Hepatocyte (in vitro differentiated cells): Measurements from ENCODE around the gene EHMT2. TPM values are rescaled to one million over a fixed set of nuclear protein-coding genes. Genes with fewer than 3 reads are reported as not detected.

Experiments
- DNase-seq: peaks from one replicate; pipeline ENCODE4 v3.0.0-alpha.2; 2016; ENCODE audit warnings: low spot score
- H2AFZ ChIP-seq: fragments of 200-600 bp; sonication (generic); 2 replicates; pipeline ENCODE4 v1.6.0; 2016; ENCODE audit warnings: antibody characterized with exemption, mild to moderate bottlenecking
- H3K27ac ChIP-seq: fragments of 200-600 bp; sonication (generic); 2 replicates; pipeline ENCODE4 v1.5.1; 2016; ENCODE audit warnings: mild to moderate bottlenecking
- H3K27me3 ChIP-seq: fragments of 200-600 bp; sonication (generic); 2 replicates; pipeline ENCODE4 v1.6.1; 2016
- H3K36me3 ChIP-seq: fragments of 200-600 bp; sonication (generic); replicated peaks from 2 replicates; pipeline ENCODE4 v1.5.1; 2016; ENCODE audit warnings: low read depth; ENCODE audit not compliant: insufficient read depth
- H3K4me1 ChIP-seq: fragments of 200-600 bp; sonication (generic); 2 replicates; pipeline ENCODE4 v1.5.1; 2016; ENCODE audit warnings: mild to moderate bottlenecking, moderate library complexity; ENCODE audit not compliant: insufficient read depth
- H3K4me2 ChIP-seq: fragments of 200-600 bp; sonication (generic); 2 replicates; pipeline ENCODE4 v1.6.0; 2016
- H3K4me3 ChIP-seq: fragments of 200-600 bp; sonication (generic); 2 replicates; pipeline ENCODE4 v1.5.1; 2016; ENCODE audit warnings: mild to moderate bottlenecking
- H3K79me2 ChIP-seq: fragments of 200-600 bp; sonication (generic); 2 replicates; pipeline ENCODE4 v1.6.0; 2017; ENCODE audit warnings: mild to moderate bottlenecking
- H3K9me2 ChIP-seq: fragments of 200-600 bp; sonication (generic); replicated peaks from 2 replicates; pipeline ENCODE4 v1.6.0; 2017; ENCODE audit warnings: mild to moderate bottlenecking; ENCODE audit not compliant: insufficient read depth
- H3K9me3 ChIP-seq: fragments of 200-600 bp; sonication (generic); 2 replicates; pipeline ENCODE4 v1.5.1; 2016; ENCODE audit warnings: low read depth, mild to moderate bottlenecking
- H4K20me1 ChIP-seq: fragments of 200-600 bp; sonication (generic); 2 replicates; pipeline ENCODE4 v1.6.0; 2016; ENCODE audit warnings: mild to moderate bottlenecking; ENCODE audit not compliant: insufficient read depth, poor library complexity, severe bottlenecking
- EZH2 ChIP-seq: fragments of 200-600 bp; sonication (generic); IDR thresholded peaks from 2 replicates; pipeline ENCODE4 v1.6.1; 2016; ENCODE audit warnings: antibody characterized with exemption, mild to moderate bottlenecking, borderline replicate concordance
- EZH2phosphoT487 ChIP-seq: fragments of 200-600 bp; sonication (generic); IDR thresholded peaks from one replicate; pipeline ENCODE4 v1.6.1; 2018; ENCODE audit warnings: antibody characterized with exemption, mild to moderate bottlenecking, low read depth, moderate library complexity; ENCODE audit not compliant: unreplicated experiment, severe bottlenecking
- WGBS: methylation state at CpG from one replicate; pipeline ENCODE4 v1.1.6; 2016; ENCODE audit warnings: low lambda C conversion rate; ENCODE audit errors: missing lambda C conversion rate; 5-methylcytosine and 5-hydroxymethylcytosine counted together
- polyA plus RNA-seq: library from polyadenylated mRNA; unstranded; fragments of >200 nt; fragmentation: Nextera tagmentation; extraction: Ambion mirVana; gene quantifications from 2 replicates; pipeline ENCODE4 v1.2.1, GENCODE V29; 2016
- total RNA-seq: library from RNA; depleted of rRNA; stranded (reverse); fragments of >200 nt; gene quantifications from 2 replicates; pipeline ENCODE4 v1.2.3, GENCODE V29; 2014
- TF ChIP-seq, protein P1 (sequence below): fragments of 200-600 bp; sonication (generic); IDR thresholded peaks from 2 replicates; pipeline ENCODE4 v1.5.1; 2016; ENCODE audit warnings: antibody characterized with exemption, mild to moderate bottlenecking; ENCODE audit not compliant: poor library complexity

Gene EHMT2
- total and polyA plus RNA-seq, 2 experiments from 2014 or later, result 40.0 to 41.9 TPM

GRCh38 chr6:31881136-31881859, 16.2 kb downstream of the EHMT2 start:
- no peak overlapping the region for H3K27ac ChIP-seq
- TF ChIP-seq, protein P1, sequence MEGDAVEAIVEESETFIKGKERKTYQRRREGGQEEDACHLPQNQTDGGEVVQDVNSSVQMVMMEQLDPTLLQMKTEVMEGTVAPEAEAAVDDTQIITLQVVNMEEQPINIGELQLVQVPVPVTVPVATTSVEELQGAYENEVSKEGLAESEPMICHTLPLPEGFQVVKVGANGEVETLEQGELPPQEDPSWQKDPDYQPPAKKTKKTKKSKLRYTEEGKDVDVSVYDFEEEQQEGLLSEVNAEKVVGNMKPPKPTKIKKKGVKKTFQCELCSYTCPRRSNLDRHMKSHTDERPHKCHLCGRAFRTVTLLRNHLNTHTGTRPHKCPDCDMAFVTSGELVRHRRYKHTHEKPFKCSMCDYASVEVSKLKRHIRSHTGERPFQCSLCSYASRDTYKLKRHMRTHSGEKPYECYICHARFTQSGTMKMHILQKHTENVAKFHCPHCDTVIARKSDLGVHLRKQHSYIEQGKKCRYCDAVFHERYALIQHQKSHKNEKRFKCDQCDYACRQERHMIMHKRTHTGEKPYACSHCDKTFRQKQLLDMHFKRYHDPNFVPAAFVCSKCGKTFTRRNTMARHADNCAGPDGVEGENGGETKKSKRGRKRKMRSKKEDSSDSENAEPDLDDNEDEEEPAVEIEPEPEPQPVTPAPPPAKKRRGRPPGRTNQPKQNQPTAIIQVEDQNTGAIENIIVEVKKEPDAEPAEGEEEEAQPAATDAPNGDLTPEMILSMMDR, result no peak
- TF ChIP-seq EZH2 (no peak), EZH2phosphoT487 (no peak)
- no peaks in the 10 kb centered on the region for H3K36me3 ChIP-seq
- H3K9me3 ChIP-seq, result no peaks in the 10 kb centered on the region
- no peaks in the 10 kb centered on the region for H3K4me1 ChIP-seq
- H3K79me2 ChIP-seq, result peaks cover 19% of the 10 kb centered on the region
- no peaks in the 10 kb centered on the region for H3K27me3 ChIP-seq
- no peaks in the 10 kb centered on the region for H3K9me2 ChIP-seq
- no peak overlapping the region for H2AFZ ChIP-seq
- WGBS, result 94% methylated on average over 9 of the region's 9 CpGs
- H3K4me2 ChIP-seq, result no peak overlapping the region
- H3K4me3 ChIP-seq, result no peak overlapping the region
- DNase-seq, result no peak
- no peaks in the 10 kb centered on the region for H4K20me1 ChIP-seq

- DNase-seq, result no peak
- no peak overlapping the region for H3K4me3 ChIP-seq
- WGBS, result 98% methylated on average over 8 of the region's 10 CpGs
- H3K79me2 ChIP-seq, result peaks cover 23% of the 10 kb centered on the region
- H2AFZ ChIP-seq, result no peak overlapping the region
- H3K4me1 ChIP-seq, result no peaks in the 10 kb centered on the region
- no peaks in the 10 kb centered on the region for H3K27me3 ChIP-seq
- no peak overlapping the region for H3K4me2 ChIP-seq
- H3K9me2 ChIP-seq, result no peaks in the 10 kb centered on the region
- H4K20me1 ChIP-seq, result no peaks in the 10 kb centered on the region
- H3K27ac ChIP-seq, result no peak overlapping the region
- no peaks in the 10 kb centered on the region for H3K9me3 ChIP-seq
- no peaks in the 10 kb centered on the region for H3K36me3 ChIP-seq
- TF ChIP-seq EZH2 (no peak), EZH2phosphoT487 (no peak)
- TF ChIP-seq, protein P1, result no peak
Observed at GRCh38 chr6:31880616-31881015, 16.9 kb downstream of the EHMT2 start.

DNA sequence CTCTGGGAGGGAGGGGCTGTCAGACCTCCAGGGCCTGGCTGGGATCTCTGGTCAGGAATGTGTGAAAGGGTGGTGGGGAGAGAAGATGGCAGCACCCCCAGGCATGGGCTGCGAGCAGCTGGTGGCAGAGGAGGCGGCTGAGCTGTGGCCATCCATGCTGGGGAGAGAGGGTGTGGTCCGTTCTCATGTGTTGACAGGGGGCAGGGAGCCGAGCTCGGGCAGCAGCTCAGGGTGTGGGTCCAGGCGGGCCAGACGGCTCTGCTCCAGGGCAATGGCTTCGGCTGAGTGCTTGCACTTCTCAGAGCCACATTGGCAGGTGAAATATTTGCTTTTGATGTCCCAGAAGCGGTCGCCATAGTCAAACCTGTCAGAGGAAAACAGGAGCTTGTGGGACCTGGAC, 17.6 kb downstream of the EHMT2 start:
- DNase-seq, result no peak
- TF ChIP-seq EZH2phosphoT487 (no peak), EZH2 (no peak)
- TF ChIP-seq, protein P1, result no peak
- Histone ChIP-seq H3K9me3 (no peaks in the 10 kb centered on the region), H3K27ac (peak overlapping the region; percentile 99), H3K27me3 (no peaks in the 10 kb centered on the region), H2AFZ (no peak overlapping the region), H3K36me3 (no peaks in the 10 kb centered on the region), H3K9me2 (no peaks in the 10 kb centered on the region), H3K79me2 (peaks cover 23% of the 10 kb centered on the region), H4K20me1 (no peaks in the 10 kb centered on the region), H3K4me3 (no peak overlapping the region), H3K4me1 (no peaks in the 10 kb centered on the region), H3K4me2 (no peak overlapping the region)
- WGBS, result 97% methylated on average over 4 of the region's 10 CpGs
